Activated CD4-positive, alpha-beta memory T cell treated with anti-CD3 and anti-CD28 coated beads, Interleukin-2, amount 10 ng/mL, durations not matched to agents 7 days and 5 days (primary cell): ENCODE results near the gene PRCC. TPM values are rescaled to one million over a fixed set of nuclear protein-coding genes. Genes with fewer than 3 reads are reported as not detected.

Source experiments
- CTCF ChIA-PET: fragments of 350-600 bp; sonication (Branson Sonifier 250); formaldehyde crosslinking; loops from one replicate; lab custom pipeline; 2021; ENCODE audit warnings: antibody characterized with exemption, inconsistent platforms; lab: Charles Lee
- POLR2A ChIA-PET: fragments of 350-600 bp; sonication (Branson Sonifier 250); formaldehyde crosslinking; loops from one replicate; lab custom pipeline; 2021; ENCODE audit warnings: antibody characterized with exemption; lab: Charles Lee
- DNase-seq: peaks from one replicate; pipeline ENCODE4 v3.0.0-alpha.2; 2020
- H3K27ac Mint-ChIP-seq: one replicate; pipeline ENCODE4 v1.8.0; 2021; ENCODE audit warnings: mild to moderate bottlenecking, mixed read lengths
- H3K27me3 Mint-ChIP-seq: one replicate; pipeline ENCODE4 v1.8.0; 2021; ENCODE audit warnings: mixed read lengths
- H3K36me3 Mint-ChIP-seq: one replicate; pipeline ENCODE4 v1.8.0; 2021; ENCODE audit warnings: low read depth, mixed read lengths
- H3K4me1 Mint-ChIP-seq: one replicate; pipeline ENCODE4 v1.8.0; 2021; ENCODE audit warnings: mixed read lengths
- H3K4me3 Mint-ChIP-seq: one replicate; pipeline ENCODE4 v1.8.0; 2021; ENCODE audit warnings: mild to moderate bottlenecking, mixed read lengths
- H3K9me3 Mint-ChIP-seq: one replicate; pipeline ENCODE4 v1.8.0; 2021; ENCODE audit warnings: mixed read lengths
- total RNA-seq, 2 experiments: library from RNA; stranded (reverse); gene quantifications; one replicate each; pipeline ENCODE4 v1.2.3, GENCODE V29; 2021

Gene PRCC
- 10 to 100 TPM; 61.6 to 74.1 TPM for total RNA-seq

- H3K4me1 Mint-ChIP-seq: peaks cover 40% of the 10 kb centered on the region
- H3K36me3 Mint-ChIP-seq: peaks cover 25% of the 10 kb centered on the region
- no peaks in the 10 kb centered on the region for H3K9me3 Mint-ChIP-seq
- no peak within 1 kb of the TSS for H3K27ac Mint-ChIP-seq
- H3K4me3 Mint-ChIP-seq: no peak within 1 kb of the TSS
- DNase-seq: peak; percentile 99
- POLR2A ChIA-PET: interaction anchor here (0.9 to 6.1 kb wide), 16 partner anchors 10 to 266 kb away, joined by 3 to 75 read pairs (median 6); partner anchors contain the start of genes HDGF, ISG20L2, MEF2D and METTL25B
- CTCF ChIA-PET: interaction anchor here (1.0 to 13.6 kb wide), 10 partner anchors 11 to 266 kb away, joined by 3 to 121 read pairs (median 4); partner anchors contain the start of genes ISG20L2, METTL25B, MRPL24 and NTRK1
- H3K27me3 Mint-ChIP-seq: no peaks in the 10 kb centered on the region
Measured at GRCh38 chr1:156767101-156767878, at the start of gene PRCC. Gene PRCC (plus strand): TSS chr1:156767535. CDS start chr1:156767772, 237 bp downstream.

GRCh38 chr1:156721131-156721530 lies 46.2 kb upstream of the PRCC start:
- H3K36me3 Mint-ChIP-seq: peaks cover 44% of the 10 kb centered on the region
- no peaks in the 10 kb centered on the region for H3K9me3 Mint-ChIP-seq
- H3K27me3 Mint-ChIP-seq: no peaks in the 10 kb centered on the region
- no peak for DNase-seq
- peak overlapping the region; percentile 59 for H3K27ac Mint-ChIP-seq
- ChIA-PET CTCF (interaction anchor here (1.7 to 2.4 kb wide), 2 partner anchors 19 to 31 kb away, joined by 3 to 25 read pairs; no protein-coding TSS in a partner anchor), POLR2A (interaction anchor here (1.0 to 1.4 kb wide), 4 partner anchors 15 to 36 kb away, joined by 3 to 5 read pairs (median 4); partner anchors contain the start of gene CRABP2)
- peaks cover 28% of the 10 kb centered on the region for H3K4me1 Mint-ChIP-seq
- H3K4me3 Mint-ChIP-seq: no peak overlapping the region

GRCh38 chr1:156721535-156721934 lies 45.8 kb upstream of the PRCC start:
- DNase-seq: no peak
- Mint-ChIP-seq H3K27ac (peak overlapping the region; percentile 59), H3K4me1 (peaks cover 28% of the 10 kb centered on the region)

GRCh38 chr1:156725683-156726280 lies 41.6 kb upstream of the PRCC start:
- peaks cover 48% of the 10 kb centered on the region for H3K36me3 Mint-ChIP-seq
- ChIA-PET CTCF (interaction anchor here (0.6 to 6.7 kb wide), 60 partner anchors 7 to 319 kb away, joined by 3 to 212 read pairs (median 6); partner anchors contain the start of genes CRABP2, HDGF, INSRR and MRPL24), POLR2A (interaction anchor here (0.6 to 8.9 kb wide), 16 partner anchors 9 to 319 kb away, joined by 3 to 150 read pairs (median 10); partner anchors contain the start of genes HDGF, MRPL24, NES and NTRK1)
- peak; percentile 85 for DNase-seq
- peaks cover 36% of the 10 kb centered on the region for H3K4me1 Mint-ChIP-seq
- no peaks in the 10 kb centered on the region for H3K9me3 Mint-ChIP-seq
- H3K27ac Mint-ChIP-seq: no peak overlapping the region
- no peak overlapping the region for H3K4me3 Mint-ChIP-seq
- H3K27me3 Mint-ChIP-seq: no peaks in the 10 kb centered on the region

More at GRCh38 chr1:156721535-156721934, 45.8 kb upstream of the PRCC start:
- POLR2A ChIA-PET: interaction anchor here (1.0 to 1.4 kb wide), 3 partner anchors 16 to 32 kb away, joined by 3 to 5 read pairs (median 5); partner anchors contain the start of gene CRABP2
- H3K27me3 Mint-ChIP-seq: no peaks in the 10 kb centered on the region
- H3K4me3 Mint-ChIP-seq: no peak overlapping the region
- peaks cover 44% of the 10 kb centered on the region for H3K36me3 Mint-ChIP-seq
- H3K9me3 Mint-ChIP-seq: no peaks in the 10 kb centered on the region
- CTCF ChIA-PET: interaction anchor here (1.3 to 2.4 kb wide), 3 partner anchors 19 to 62 kb away, joined by 3 to 25 read pairs (median 4); no protein-coding TSS in a partner anchor

- Mint-ChIP-seq H3K4me3 (no peak overlapping the region), H3K9me3 (no peaks in the 10 kb centered on the region), H3K27ac (no peak overlapping the region)
Measured at GRCh38 chr1:156726549-156727226, 40.6 kb upstream of the PRCC start.

GRCh38 chr1:156727492-156727891 lies 39.8 kb upstream of the PRCC start:
- H3K4me1 Mint-ChIP-seq: peaks cover 34% of the 10 kb centered on the region
- peaks cover 39% of the 10 kb centered on the region for H3K36me3 Mint-ChIP-seq
- POLR2A ChIA-PET: interaction anchor here (0.6 to 8.9 kb wide), 15 partner anchors 13 to 222 kb away, joined by 3 to 150 read pairs (median 15); partner anchors contain the start of genes HDGF, MRPL24, NTRK1 and PRCC
- no peak overlapping the region for H3K27ac Mint-ChIP-seq
- CTCF ChIA-PET: interaction anchor here (1.8 to 6.7 kb wide), 18 partner anchors 12 to 163 kb away, joined by 12 to 212 read pairs (median 32); partner anchors contain the start of genes CRABP2, HDGF, INSRR and MRPL24
- DNase-seq: no peak
- H3K9me3 Mint-ChIP-seq: no peaks in the 10 kb centered on the region
- no peaks in the 10 kb centered on the region for H3K27me3 Mint-ChIP-seq
- H3K4me3 Mint-ChIP-seq: no peak overlapping the region

More at GRCh38 chr1:156726549-156727226, 40.6 kb upstream of the PRCC start:
- Mint-ChIP-seq H3K4me1 (peaks cover 36% of the 10 kb centered on the region), H3K27me3 (no peaks in the 10 kb centered on the region), H3K36me3 (peaks cover 40% of the 10 kb centered on the region)
- peak; percentile 67 for DNase-seq
- CTCF ChIA-PET: interaction anchor here (1.0 to 6.7 kb wide), 51 partner anchors 8 to 269 kb away, joined by 3 to 212 read pairs (median 8); partner anchors contain the start of genes CRABP2, HDGF, INSRR and MRPL24
- POLR2A ChIA-PET: interaction anchor here (0.6 to 8.9 kb wide), 16 partner anchors 14 to 318 kb away, joined by 3 to 150 read pairs (median 10); partner anchors contain the start of genes HDGF, MRPL24, NES and NTRK1

- peaks cover 32% of the 10 kb centered on the region for H3K4me1 Mint-ChIP-seq
- H3K27ac Mint-ChIP-seq: no peak within 1 kb of the TSS
- H3K4me3 Mint-ChIP-seq: no peak within 1 kb of the TSS
- DNase-seq: peak; percentile 84
- H3K9me3 Mint-ChIP-seq: no peaks in the 10 kb centered on the region
- CTCF ChIA-PET: interaction anchor here (0.6 to 6.7 kb wide), 19 partner anchors 14 to 477 kb away, joined by 3 to 212 read pairs (median 27); partner anchors contain the start of genes CRABP2, HDGF, INSRR and MRPL24
- H3K36me3 Mint-ChIP-seq: peaks cover 41% of the 10 kb centered on the region
- no peaks in the 10 kb centered on the region for H3K27me3 Mint-ChIP-seq
- POLR2A ChIA-PET: interaction anchor here (0.6 to 8.9 kb wide), 28 partner anchors 9 to 271 kb away, joined by 3 to 150 read pairs (median 4); partner anchors contain the start of genes GPATCH4, HDGF, MRPL24 and NTRK1
Measured at GRCh38 chr1:156727926-156728598, 39.3 kb upstream of the PRCC start, which contains the start of gene METTL25B. Gene METTL25B (plus strand): TSS chr1:156728469. CDS start chr1:156729105, 636 bp downstream.

GRCh38 chr1:156728599-156729462 lies 38.5 kb upstream of the PRCC start, which contains the start of gene ISG20L2:
Gene ISG20L2 (minus strand): TSS chr1:156728766. CDS start chr1:156727652, 1,114 bp downstream.
- Mint-ChIP-seq H3K36me3 (peaks cover 35% of the 10 kb centered on the region), H3K4me1 (peaks cover 24% of the 10 kb centered on the region), H3K27me3 (no peaks in the 10 kb centered on the region), H3K9me3 (no peaks in the 10 kb centered on the region), H3K27ac (no peak within 1 kb of the TSS), H3K4me3 (no peak within 1 kb of the TSS)
- ChIA-PET POLR2A (interaction anchor here (0.6 to 8.9 kb wide), 25 partner anchors 8 to 272 kb away, joined by 3 to 150 read pairs (median 5); partner anchors contain the start of genes GPATCH4, HDGF, MRPL24 and NTRK1), CTCF (interaction anchor here (0.6 to 6.7 kb wide), 15 partner anchors 9 to 162 kb away, joined by 3 to 212 read pairs (median 27); partner anchors contain the start of genes HDGF, INSRR, MRPL24 and NES)
- peak; percentile 98 for DNase-seq

GRCh38 chr1:156733989-156734584 lies 33.2 kb upstream of the PRCC start:
- ChIA-PET CTCF (interaction anchor here (0.6 kb wide), 1 partner anchor 45 kb away, joined by 5 read pairs; no protein-coding TSS in a partner anchor), POLR2A (interaction anchor here (1.2 to 1.6 kb wide), 2 partner anchors 8 to 18 kb away, joined by 4 to 7 read pairs; partner anchors contain the start of gene HDGF)
- peaks cover 22% of the 10 kb centered on the region for H3K4me1 Mint-ChIP-seq
- DNase-seq: no peak
- no peaks in the 10 kb centered on the region for H3K27me3 Mint-ChIP-seq
- no peak overlapping the region for H3K4me3 Mint-ChIP-seq
- H3K9me3 Mint-ChIP-seq: no peaks in the 10 kb centered on the region
- peaks cover 27% of the 10 kb centered on the region for H3K36me3 Mint-ChIP-seq
- no peak overlapping the region for H3K27ac Mint-ChIP-seq

- Mint-ChIP-seq H3K27me3 (no peaks in the 10 kb centered on the region), H3K9me3 (no peaks in the 10 kb centered on the region), H3K4me3 (no peak overlapping the region), H3K27ac (no peak overlapping the region), H3K4me1 (peaks cover 44% of the 10 kb centered on the region), H3K36me3 (peaks cover 41% of the 10 kb centered on the region)
- DNase-seq: no peak
- ChIA-PET POLR2A (interaction anchor here (5.4 kb wide), 1 partner anchor 10 kb away, joined by 150 read pairs; the partner anchor contains the start of genes ISG20L2 and METTL25B), CTCF (interaction anchor here (1.3 kb wide), 2 partner anchors 8 to 12 kb away, joined by 3 to 9 read pairs; no protein-coding TSS in a partner anchor)
Measured at GRCh38 chr1:156738407-156738806, 28.9 kb upstream of the PRCC start.
